HG03103 (cell line): ENCODE measurements around the gene B4GALNT2.
"Not testable (repeated sequence)": the region's sequence is repeated elsewhere in the genome, so short reads cannot be mapped to it uniquely, and the experiment has no call there.

ENCODE experiments used
- ATAC-seq: cut with Tn5 transposase; IDR thresholded peaks from one replicate; pipeline ENCODE4 v1.9.1; 2021; ENCODE audit warnings: low read depth; ENCODE audit not compliant: unreplicated experiment

Gene B4GALNT2

GRCh38 chr17:49120166-49120565 lies 12.4 kb upstream of the B4GALNT2 start:
- no peak for ATAC-seq

GRCh38 chr17:49121696-49122292 lies 10.8 kb upstream of the B4GALNT2 start:
- no peak for ATAC-seq

GRCh38 chr17:49122566-49122965 lies 10.0 kb upstream of the B4GALNT2 start:
- ATAC-seq: no peak

GRCh38 chr17:49123061-49123460 lies 9.5 kb upstream of the B4GALNT2 start:
- ATAC-seq: no peak

- ATAC-seq: no peak
Observed at GRCh38 chr17:49125449-49125848, 7.1 kb upstream of the B4GALNT2 start.

GRCh38 chr17:49126183-49126859 lies 6.2 kb upstream of the B4GALNT2 start:
- not testable (repeated sequence) for ATAC-seq

- not testable (repeated sequence) for ATAC-seq
Observed at GRCh38 chr17:49129359-49129950, 3.1 kb upstream of the B4GALNT2 start.

- ATAC-seq: no peak
Observed at GRCh38 chr17:49130891-49131290, 1.7 kb upstream of the B4GALNT2 start.

GRCh38 chr17:49132317-49132698 lies 261 bp upstream of the B4GALNT2 start:
- no peak for ATAC-seq

GRCh38 chr17:49136335-49136734 lies 3.8 kb downstream of the B4GALNT2 start:
- ATAC-seq: no peak

GRCh38 chr17:49145654-49146053 lies 13.1 kb downstream of the B4GALNT2 start:
- not testable (repeated sequence) for ATAC-seq

GRCh38 chr17:49146620-49147306 lies 14.2 kb downstream of the B4GALNT2 start:
- ATAC-seq: no peak

- no peak for ATAC-seq
Observed at GRCh38 chr17:49148171-49148570, 15.6 kb downstream of the B4GALNT2 start.

- ATAC-seq: no peak
Observed at GRCh38 chr17:49151996-49152395, 19.4 kb downstream of the B4GALNT2 start.

- ATAC-seq: no peak
Observed at GRCh38 chr17:49156256-49156655, 23.7 kb downstream of the B4GALNT2 start.

- ATAC-seq: no peak
Observed at GRCh38 chr17:49157784-49158183, 25.2 kb downstream of the B4GALNT2 start.

- no peak for ATAC-seq
Observed at GRCh38 chr17:49162866-49163265, 30.3 kb downstream of the B4GALNT2 start.

- ATAC-seq: no peak
Observed at GRCh38 chr17:49165143-49165542, 32.6 kb downstream of the B4GALNT2 start.

GRCh38 chr17:49168706-49169105 lies 36.1 kb downstream of the B4GALNT2 start:
- no peak for ATAC-seq

GRCh38 chr17:49170216-49170615 lies 37.6 kb downstream of the B4GALNT2 start:
- no peak for ATAC-seq

GRCh38 chr17:49170711-49171110 lies 38.1 kb downstream of the B4GALNT2 start:
- ATAC-seq: not testable (repeated sequence)
